Measurements from ENCODE around the gene CACNA1D. TPM values are rescaled to one million over a fixed set of nuclear protein-coding genes. Genes with fewer than 3 reads are reported as not detected.

The CACNA1D gene
- total RNA-seq, 5 donors from 2014 or later (not counting 1 experiment from before 2014, with no cell fraction given), result 0.09 to 0.47 (median 0.34) TPM; not detected in 1

DNA sequence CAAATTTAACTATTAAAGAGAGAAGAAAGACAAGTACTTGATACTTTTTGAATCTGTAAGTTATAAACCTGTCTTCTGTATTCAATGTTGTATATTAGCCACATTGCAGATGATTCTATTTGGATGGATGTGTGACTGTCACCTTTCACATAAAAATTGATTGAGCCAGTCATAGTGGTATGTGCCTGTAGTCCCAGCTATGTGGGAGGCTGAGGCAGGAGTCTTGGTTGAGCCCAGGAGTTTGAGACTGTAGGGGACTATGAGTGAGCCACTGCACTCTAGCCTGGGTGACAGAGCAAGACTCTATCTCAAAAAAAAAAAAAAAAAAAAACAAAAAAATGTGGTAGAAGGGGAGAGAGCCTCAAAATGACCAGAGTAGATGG lies 12.3 kb downstream of the CACNA1D start:
- no peaks in the 10 kb centered on the region for H3K9me3 Mint-ChIP-seq
- Histone ChIP-seq H3K4me1 (ENCODE audit: control insufficient read depth in 1 of 2, extremely low read depth in 1 of 2, insufficient read depth in 2 of 2, low read length in 2 of 2) (no peaks in the 10 kb centered on the region), H3K27me3 (replicated peaks in 1 of 2; ENCODE audit: control insufficient read depth in 2 of 2, extremely low read depth in 1 of 2, insufficient read depth in 2 of 2, low read length in 1 of 2) (peaks cover 0 to 22% of the 10 kb centered on the region in 2 experiments), H3K36me3 (ENCODE audit: control insufficient read depth in 2 of 2, extremely low read depth in 1 of 2, insufficient read depth in 1 of 2, low read length in 1 of 2) (no peaks in the 10 kb centered on the region), H3K9me3 (no peaks in the 10 kb centered on the region), H3K27ac (ENCODE audit: low read length) (no peak overlapping the region), H3K4me3 (ENCODE audit: control insufficient read depth in 1 of 2, extremely low read depth in 1 of 2, low read length in 1 of 2) (no peak overlapping the region)
- DNase-seq (no peak), ATAC-seq (replicated peaks in 1 of 4) (no peak)
- H3K27ac Mint-ChIP-seq, result no peak overlapping the region
- ChIA-PET CTCF (interaction anchor here in 1 of 2 donors (0.7 kb wide), 1 partner anchor 11 kb away, joined by 3 read pairs; no protein-coding TSS in a partner anchor), POLR2A (no interaction called here)
- H3K4me3 Mint-ChIP-seq, result no peak overlapping the region
- no peaks in the 10 kb centered on the region for H3K4me1 Mint-ChIP-seq
- peaks cover 37% of the 10 kb centered on the region in 2 donors for H3K27me3 Mint-ChIP-seq
- H3K36me3 Mint-ChIP-seq, result no peaks in the 10 kb centered on the region

DNA sequence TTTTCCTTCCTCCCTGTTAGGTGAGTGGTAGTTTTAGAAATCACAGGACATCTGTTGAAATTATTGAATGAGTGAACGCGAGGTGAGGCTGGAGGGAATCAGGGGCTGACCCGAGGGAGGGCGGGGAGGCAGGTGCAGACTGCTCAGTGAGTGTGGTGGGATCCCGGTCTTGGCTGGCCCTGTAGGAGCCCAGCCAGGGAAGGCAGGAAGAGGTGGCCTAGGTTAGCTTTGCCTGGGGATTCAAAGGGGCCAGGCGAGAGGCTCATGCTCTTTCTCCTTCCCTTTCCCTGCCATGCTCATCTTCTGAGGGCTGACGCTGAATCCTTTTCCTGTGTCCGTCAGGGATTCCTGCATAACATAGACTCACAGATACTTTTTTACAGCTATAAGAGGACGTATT lies 15.1 kb downstream of the CACNA1D start:
- Histone ChIP-seq H3K4me1 (ENCODE audit: control insufficient read depth in 1 of 2, extremely low read depth in 1 of 2, insufficient read depth in 2 of 2, low read length in 2 of 2) (no peaks in the 10 kb centered on the region), H3K9me3 (no peaks in the 10 kb centered on the region), H3K36me3 (ENCODE audit: control insufficient read depth in 2 of 2, extremely low read depth in 1 of 2, insufficient read depth in 1 of 2, low read length in 1 of 2) (no peaks in the 10 kb centered on the region), H3K27me3 (replicated peaks in 1 of 2; ENCODE audit: control insufficient read depth in 2 of 2, extremely low read depth in 1 of 2, insufficient read depth in 2 of 2, low read length in 1 of 2) (peaks cover 0 to 22% of the 10 kb centered on the region in 2 experiments), H3K4me3 (ENCODE audit: control insufficient read depth in 1 of 2, extremely low read depth in 1 of 2, low read length in 1 of 2) (no peak overlapping the region), H3K27ac (ENCODE audit: low read length) (no peak overlapping the region)
- 86% methylated on average over 4 of the region's 9 CpGs for WGBS (ENCODE audit: insufficient coverage)
- H3K4me3 Mint-ChIP-seq, result no peak overlapping the region
- peaks cover 41 to 42% of the 10 kb centered on the region in 2 donors for H3K27me3 Mint-ChIP-seq
- no peaks in the 10 kb centered on the region for H3K9me3 Mint-ChIP-seq
- ATAC-seq (replicated peaks in 1 of 4) (no peak), DNase-seq (no peak)
- no peak overlapping the region for H3K27ac Mint-ChIP-seq
- H3K4me1 Mint-ChIP-seq, result no peaks in the 10 kb centered on the region
- POLR2A ChIA-PET, result no interaction called here
- CTCF ChIA-PET, result no interaction called here
- H3K36me3 Mint-ChIP-seq, result no peaks in the 10 kb centered on the region

DNA sequence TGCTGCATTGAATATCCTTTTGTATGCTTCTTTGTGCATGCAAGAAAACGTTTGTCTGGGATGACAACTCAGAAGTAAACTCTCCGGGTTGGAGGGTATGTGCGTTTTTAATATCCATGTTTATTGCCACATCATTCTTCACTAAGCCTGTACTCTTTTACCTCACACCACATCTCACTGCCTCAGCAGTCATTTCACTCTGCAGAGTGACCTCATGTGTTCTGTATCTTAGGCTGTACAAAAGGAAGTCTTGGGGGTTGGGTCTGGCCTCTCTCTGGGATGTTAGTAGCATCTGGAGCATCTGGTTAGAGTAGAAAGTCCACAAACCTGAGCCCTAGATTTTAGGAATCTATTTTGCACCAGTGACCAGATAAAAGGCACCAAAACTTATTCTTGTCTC lies 16.1 kb downstream of the CACNA1D start:
- H3K4me1 ChIP-seq (ENCODE audit: control insufficient read depth in 1 of 2, extremely low read depth in 1 of 2, insufficient read depth in 2 of 2, low read length in 2 of 2), result no peaks in the 10 kb centered on the region
- DNase-seq, result no peak
- Mint-ChIP-seq H3K27me3 (peaks cover 41% of the 10 kb centered on the region in 2 donors), H3K4me1 (no peaks in the 10 kb centered on the region), H3K36me3 (no peaks in the 10 kb centered on the region), H3K27ac (no peak overlapping the region), H3K9me3 (no peaks in the 10 kb centered on the region), H3K4me3 (no peak overlapping the region)
- ChIA-PET CTCF (no interaction called here), POLR2A (no interaction called here)
- H3K36me3 ChIP-seq (ENCODE audit: control insufficient read depth in 2 of 2, extremely low read depth in 1 of 2, insufficient read depth in 1 of 2, low read length in 1 of 2), result no peaks in the 10 kb centered on the region
- WGBS (ENCODE audit: insufficient coverage), result no CpG with 5 or more reads among the region's 3 CpGs
- H3K27me3 ChIP-seq (replicated peaks in 1 of 2; ENCODE audit: control insufficient read depth in 2 of 2, extremely low read depth in 1 of 2, insufficient read depth in 2 of 2, low read length in 1 of 2), result peaks cover 0 to 18% of the 10 kb centered on the region in 2 experiments
- no peak for ATAC-seq (replicated peaks in 1 of 4)
- H3K27ac ChIP-seq (ENCODE audit: low read length), result no peak overlapping the region
- H3K9me3 ChIP-seq, result no peaks in the 10 kb centered on the region
- H3K4me3 ChIP-seq (ENCODE audit: control insufficient read depth in 1 of 2, extremely low read depth in 1 of 2, low read length in 1 of 2), result no peak overlapping the region

DNA sequence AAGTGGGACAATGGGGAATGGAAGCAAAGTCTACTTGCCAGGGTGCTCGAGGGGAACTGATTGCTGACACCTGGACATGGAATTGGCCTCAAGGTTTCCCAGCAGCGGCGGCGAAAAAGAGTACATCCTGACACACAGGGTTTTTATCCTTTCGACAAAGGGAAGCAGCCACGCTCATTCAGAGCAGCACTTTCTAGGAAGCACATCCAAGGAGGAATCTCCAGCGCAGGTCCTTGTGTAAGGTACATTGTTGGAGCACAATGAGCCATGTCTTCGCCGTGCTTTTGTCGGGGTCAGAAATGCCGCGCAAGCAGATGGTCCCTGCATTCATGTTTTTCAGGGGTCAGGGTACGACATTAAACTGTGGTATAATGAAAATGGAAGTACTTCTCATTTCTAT lies 16.8 kb downstream of the CACNA1D start:
- Mint-ChIP-seq H3K36me3 (no peaks in the 10 kb centered on the region), H3K4me1 (no peaks in the 10 kb centered on the region), H3K27ac (no peak overlapping the region), H3K4me3 (no peak overlapping the region), H3K9me3 (no peaks in the 10 kb centered on the region), H3K27me3 (peaks cover 35 to 37% of the 10 kb centered on the region in 2 donors)
- Histone ChIP-seq H3K36me3 (ENCODE audit: control insufficient read depth in 2 of 2, extremely low read depth in 1 of 2, insufficient read depth in 1 of 2, low read length in 1 of 2) (no peaks in the 10 kb centered on the region), H3K4me1 (ENCODE audit: control insufficient read depth in 1 of 2, extremely low read depth in 1 of 2, insufficient read depth in 2 of 2, low read length in 2 of 2) (no peaks in the 10 kb centered on the region), H3K27ac (ENCODE audit: low read length) (no peak overlapping the region), H3K4me3 (ENCODE audit: control insufficient read depth in 1 of 2, extremely low read depth in 1 of 2, low read length in 1 of 2) (no peak overlapping the region), H3K9me3 (no peaks in the 10 kb centered on the region), H3K27me3 (replicated peaks in 1 of 2; ENCODE audit: control insufficient read depth in 2 of 2, extremely low read depth in 1 of 2, insufficient read depth in 2 of 2, low read length in 1 of 2) (peaks cover 0 to 16% of the 10 kb centered on the region in 2 experiments)
- DNase-seq (no peak), ATAC-seq (replicated peaks in 1 of 4) (no peak)
- ChIA-PET CTCF (no interaction called here), POLR2A (no interaction called here)
- 74% methylated on average over 7 of the region's 13 CpGs for WGBS (ENCODE audit: insufficient coverage)

DNA sequence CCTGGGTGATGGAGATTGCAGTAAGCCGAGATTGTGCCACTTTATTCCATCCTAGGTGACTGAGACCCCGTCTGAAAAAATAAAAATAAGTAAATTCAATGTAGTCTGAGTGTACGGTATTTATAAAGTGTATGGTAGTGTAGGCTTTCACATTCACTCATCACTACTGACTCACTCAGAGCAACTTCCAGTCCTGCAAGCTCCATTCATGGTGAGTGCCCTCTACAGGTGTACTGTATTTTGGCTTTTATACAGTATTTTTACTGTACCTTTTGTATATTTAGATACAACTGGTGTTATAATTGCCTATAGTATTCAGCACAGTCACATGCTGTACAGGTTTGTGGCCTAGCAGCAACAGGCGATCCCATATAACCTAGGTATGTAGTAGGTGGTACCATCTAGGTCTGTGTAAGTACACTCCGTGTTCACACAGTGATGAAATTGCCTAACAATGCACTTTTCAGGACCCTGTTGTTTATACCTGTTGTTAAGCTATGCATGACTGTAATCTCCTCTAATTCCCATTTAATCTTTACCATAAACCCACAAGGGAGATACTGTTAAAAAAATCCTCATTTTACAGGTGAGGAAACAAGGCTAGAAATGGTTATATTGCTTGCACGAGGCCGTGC lies 19.3 kb downstream of the CACNA1D start:
- H3K4me3 Mint-ChIP-seq, result no peak overlapping the region
- ATAC-seq (replicated peaks in 1 of 4), result no peak
- no peaks in the 10 kb centered on the region for H3K4me1 ChIP-seq (ENCODE audit: control insufficient read depth in 1 of 2, extremely low read depth in 1 of 2, insufficient read depth in 2 of 2, low read length in 2 of 2)
- H3K27me3 Mint-ChIP-seq, result peaks cover 26 to 28% of the 10 kb centered on the region in 2 donors
- CTCF ChIA-PET, result no interaction called here
- H3K27ac ChIP-seq (ENCODE audit: low read length), result no peak overlapping the region
- no peaks in the 10 kb centered on the region for H3K36me3 ChIP-seq (ENCODE audit: control insufficient read depth in 2 of 2, extremely low read depth in 1 of 2, insufficient read depth in 1 of 2, low read length in 1 of 2)
- no peaks in the 10 kb centered on the region for H3K36me3 Mint-ChIP-seq
- H3K27ac Mint-ChIP-seq, result no peak overlapping the region
- no peaks in the 10 kb centered on the region for H3K9me3 ChIP-seq
- H3K9me3 Mint-ChIP-seq, result no peaks in the 10 kb centered on the region
- POLR2A ChIA-PET, result no interaction called here
- no peak overlapping the region for H3K4me3 ChIP-seq (ENCODE audit: control insufficient read depth in 1 of 2, extremely low read depth in 1 of 2, low read length in 1 of 2)
- 86% methylated on average over 2 of the region's 7 CpGs for whole genome bisulfite sequencing (ENCODE audit: insufficient coverage)
- H3K27me3 ChIP-seq (replicated peaks in 1 of 2; ENCODE audit: control insufficient read depth in 2 of 2, extremely low read depth in 1 of 2, insufficient read depth in 2 of 2, low read length in 1 of 2), result peaks cover 0 to 12% of the 10 kb centered on the region in 2 experiments
- no peaks in the 10 kb centered on the region for H3K4me1 Mint-ChIP-seq
- no peak for DNase-seq

DNA sequence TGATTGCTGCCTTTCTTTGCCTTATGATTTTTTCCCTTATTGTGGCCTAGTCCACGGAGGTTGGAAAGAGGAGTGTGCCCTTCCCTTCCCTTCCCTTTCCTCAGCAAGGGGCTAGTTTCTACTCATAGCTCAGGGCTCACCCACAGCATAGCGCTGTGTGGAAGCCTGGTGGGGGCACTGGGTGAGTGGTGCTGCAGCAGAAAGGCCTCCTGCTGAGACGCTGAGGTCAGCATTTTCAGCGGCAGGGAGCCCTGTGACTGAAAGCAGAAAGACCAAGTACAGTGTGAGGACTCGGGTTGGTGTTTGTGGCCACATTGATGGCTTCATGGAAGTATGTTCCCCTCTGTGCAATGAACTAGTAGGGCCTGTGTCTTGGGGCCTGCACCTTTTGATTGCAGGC lies 21.9 kb downstream of the CACNA1D start:
- WGBS (ENCODE audit: insufficient coverage), result 72% methylated on average over 4 of the region's 5 CpGs
- DNase-seq, result no peak
- Mint-ChIP-seq H3K4me3 (no peak overlapping the region), H3K36me3 (no peaks in the 10 kb centered on the region), H3K4me1 (no peaks in the 10 kb centered on the region), H3K9me3 (no peaks in the 10 kb centered on the region), H3K27me3 (peaks cover 9 to 14% of the 10 kb centered on the region in 2 donors), H3K27ac (no peak overlapping the region)
- H3K36me3 ChIP-seq (ENCODE audit: control insufficient read depth in 2 of 2, extremely low read depth in 1 of 2, insufficient read depth in 1 of 2, low read length in 1 of 2), result no peaks in the 10 kb centered on the region
- POLR2A ChIA-PET, result no interaction called here
- no peak overlapping the region for H3K4me3 ChIP-seq (ENCODE audit: control insufficient read depth in 1 of 2, extremely low read depth in 1 of 2, low read length in 1 of 2)
- no peaks in the 10 kb centered on the region for H3K4me1 ChIP-seq (ENCODE audit: control insufficient read depth in 1 of 2, extremely low read depth in 1 of 2, insufficient read depth in 2 of 2, low read length in 2 of 2)
- no peak for ATAC-seq (replicated peaks in 1 of 4)
- H3K9me3 ChIP-seq, result no peaks in the 10 kb centered on the region
- CTCF ChIA-PET, result no interaction called here
- H3K27me3 ChIP-seq (replicated peaks in 1 of 2; ENCODE audit: control insufficient read depth in 2 of 2, extremely low read depth in 1 of 2, insufficient read depth in 2 of 2, low read length in 1 of 2), result no peaks in the 10 kb centered on the region
- H3K27ac ChIP-seq (ENCODE audit: low read length), result no peak overlapping the region

DNA sequence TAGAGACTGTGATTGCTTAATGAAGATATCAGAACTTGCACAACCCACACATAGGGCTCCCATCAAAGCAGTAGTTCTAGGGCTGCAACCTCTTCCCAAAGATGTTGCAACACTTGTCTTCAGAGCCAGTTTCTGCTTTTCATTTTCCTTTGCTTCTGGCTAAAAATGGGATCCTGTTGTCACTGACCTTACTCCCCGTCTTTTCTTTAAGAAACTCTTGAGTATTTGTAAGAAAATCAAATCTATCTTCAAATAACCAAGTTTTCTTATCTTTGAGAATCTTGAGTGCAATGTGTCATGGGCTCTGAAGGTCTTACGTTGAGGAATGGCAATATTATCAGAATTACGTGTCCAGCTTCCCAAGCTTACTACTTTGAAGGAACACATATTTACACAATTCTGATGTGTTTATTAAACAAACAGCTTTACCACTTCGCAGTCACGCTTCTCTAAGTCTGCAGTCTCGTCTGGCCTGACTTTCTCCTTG lies 24.1 kb downstream of the CACNA1D start:
- Mint-ChIP-seq H3K4me3 (no peak overlapping the region), H3K4me1 (no peaks in the 10 kb centered on the region), H3K9me3 (no peaks in the 10 kb centered on the region), H3K27me3 (peaks cover 5 to 8% of the 10 kb centered on the region in 2 donors), H3K36me3 (no peaks in the 10 kb centered on the region), H3K27ac (no peak overlapping the region)
- DNase-seq (no peak), ATAC-seq (replicated peaks in 1 of 4) (no peak)
- Histone ChIP-seq H3K27me3 (replicated peaks in 1 of 2; ENCODE audit: control insufficient read depth in 2 of 2, extremely low read depth in 1 of 2, insufficient read depth in 2 of 2, low read length in 1 of 2) (peaks cover 0 to 3% of the 10 kb centered on the region in 2 experiments), H3K27ac (ENCODE audit: low read length) (no peak overlapping the region), H3K4me3 (ENCODE audit: control insufficient read depth in 1 of 2, extremely low read depth in 1 of 2, low read length in 1 of 2) (no peak overlapping the region), H3K9me3 (no peaks in the 10 kb centered on the region), H3K36me3 (ENCODE audit: control insufficient read depth in 2 of 2, extremely low read depth in 1 of 2, insufficient read depth in 1 of 2, low read length in 1 of 2) (no peaks in the 10 kb centered on the region), H3K4me1 (ENCODE audit: control insufficient read depth in 1 of 2, extremely low read depth in 1 of 2, insufficient read depth in 2 of 2, low read length in 2 of 2) (no peaks in the 10 kb centered on the region)
- POLR2A ChIA-PET, result no interaction called here
- WGBS (ENCODE audit: insufficient coverage), result no CpG with 5 or more reads among the region's 6 CpGs
- CTCF ChIA-PET, result no interaction called here

All from T-cell (primary cell).